HG02870 (cell line): ENCODE data around the gene HAS3.
"Not testable (repeated sequence)": the region's sequence is repeated elsewhere in the genome, so short reads cannot be mapped to it uniquely, and the experiment has no call there.

Experiments used
- ATAC-seq: cut with Tn5 transposase; IDR thresholded peaks from one replicate; pipeline ENCODE4 v1.9.1; 2021; ENCODE audit warnings: mild to moderate bottlenecking, moderate library complexity; ENCODE audit not compliant: unreplicated experiment

Gene HAS3

GRCh38 chr16:69115837-69116236, 10.4 kb downstream of the HAS3 start:
- no peak for ATAC-seq

DNA sequence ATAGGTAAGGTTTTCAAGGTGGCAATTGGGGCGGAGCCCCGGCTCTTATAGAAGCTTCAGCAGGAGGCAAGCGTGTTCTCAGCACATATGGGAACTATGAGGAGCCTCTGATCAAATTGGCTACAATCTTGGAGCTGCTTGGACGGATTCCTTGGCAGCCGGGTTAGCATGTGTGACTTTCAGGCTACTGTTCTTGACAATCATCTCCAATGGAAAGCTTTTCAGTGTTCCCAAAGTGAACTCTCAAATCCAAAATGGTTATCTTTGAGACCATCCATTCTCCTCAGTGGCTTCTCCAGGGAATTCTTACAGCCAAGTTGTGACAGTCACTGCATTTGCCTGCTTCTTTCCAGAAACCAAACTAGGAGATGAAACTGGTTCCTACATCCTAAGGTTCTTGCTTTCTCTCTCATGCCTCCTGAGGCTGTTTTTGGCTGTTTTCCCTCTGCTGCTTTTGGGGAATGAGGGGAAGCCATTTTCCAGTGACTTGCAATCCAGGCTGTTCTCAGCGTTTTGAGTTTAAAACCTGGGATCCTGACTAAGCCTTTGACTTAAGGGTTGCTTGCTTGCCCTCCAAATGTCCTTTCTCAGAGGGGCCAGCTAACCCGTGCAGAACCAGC, 10.9 kb downstream of the HAS3 start:
- no peak for ATAC-seq

DNA sequence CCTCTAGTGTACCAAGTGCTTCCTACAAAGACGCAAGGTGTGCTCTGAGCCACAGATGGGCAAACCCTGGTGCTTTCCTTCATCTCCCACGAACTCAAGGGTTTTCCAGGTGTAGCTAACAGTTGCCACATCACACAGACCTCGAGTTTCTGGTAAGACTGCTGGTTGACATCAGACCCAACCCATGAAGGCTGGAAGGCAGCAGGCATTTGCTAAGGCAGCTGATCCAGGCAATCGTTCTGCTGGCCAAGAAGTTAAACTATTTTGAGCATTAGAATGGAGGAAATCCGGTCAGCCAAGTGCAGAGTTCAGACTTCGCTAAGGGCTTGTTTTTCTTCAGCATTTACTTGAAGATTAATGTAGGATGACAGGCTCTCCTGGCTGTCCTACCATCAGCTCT, 11.5 kb downstream of the HAS3 start:
- no peak for ATAC-seq

DNA sequence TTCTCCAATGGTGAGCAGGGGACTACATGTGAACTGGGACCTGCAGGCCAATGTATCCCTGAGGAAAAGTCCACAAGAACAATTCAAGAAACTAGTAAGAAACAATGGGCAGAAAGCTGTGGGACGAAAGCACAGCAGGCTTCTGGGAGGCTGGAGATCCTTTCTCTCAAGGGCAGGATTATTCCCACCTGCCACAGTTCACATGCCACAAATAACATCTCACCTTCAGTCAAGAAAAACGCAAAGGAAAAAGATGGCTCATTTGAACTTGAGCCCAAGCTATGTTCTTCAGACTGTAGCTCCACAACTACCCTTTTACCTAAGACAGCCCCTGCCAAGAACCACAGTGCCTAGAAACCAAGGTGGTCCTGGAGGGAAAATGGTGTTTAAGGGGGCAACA, 13.0 kb downstream of the HAS3 start:
- ATAC-seq, result no peak

GRCh38 chr16:69118994-69119393, 13.5 kb downstream of the HAS3 start:
- no peak for ATAC-seq

- ATAC-seq, result no peak
Measured at GRCh38 chr16:69119536-69119935, 14.1 kb downstream of the HAS3 start.

DNA sequence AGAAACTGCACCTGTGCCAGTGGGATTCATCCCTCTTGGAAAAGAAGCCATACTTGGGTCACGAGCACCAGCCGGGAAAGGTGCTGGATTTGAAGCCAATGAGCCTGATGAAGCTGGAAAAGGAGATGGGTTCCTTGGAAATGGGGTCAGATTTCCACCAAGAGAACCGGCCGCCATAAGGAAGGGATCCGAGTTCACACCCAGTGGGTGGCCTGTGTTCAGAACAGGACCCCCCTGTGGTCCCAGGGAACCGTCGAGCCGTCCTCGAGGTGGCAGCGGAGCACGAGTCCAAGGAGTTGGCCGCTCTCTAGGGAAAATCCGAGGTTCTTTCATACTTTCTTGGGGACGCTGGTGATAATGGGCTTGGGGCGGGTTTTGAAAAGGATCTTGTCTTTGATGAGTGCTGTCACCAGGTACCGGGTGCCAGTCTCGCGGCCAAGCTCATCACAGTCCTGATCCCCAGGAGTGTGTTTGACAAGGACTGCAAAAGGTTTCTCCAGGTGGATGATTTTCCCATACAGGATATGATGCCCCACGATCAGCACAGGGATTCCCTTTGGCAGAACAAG, 14.7 kb downstream of the HAS3 start:
- ATAC-seq, result no peak

DNA sequence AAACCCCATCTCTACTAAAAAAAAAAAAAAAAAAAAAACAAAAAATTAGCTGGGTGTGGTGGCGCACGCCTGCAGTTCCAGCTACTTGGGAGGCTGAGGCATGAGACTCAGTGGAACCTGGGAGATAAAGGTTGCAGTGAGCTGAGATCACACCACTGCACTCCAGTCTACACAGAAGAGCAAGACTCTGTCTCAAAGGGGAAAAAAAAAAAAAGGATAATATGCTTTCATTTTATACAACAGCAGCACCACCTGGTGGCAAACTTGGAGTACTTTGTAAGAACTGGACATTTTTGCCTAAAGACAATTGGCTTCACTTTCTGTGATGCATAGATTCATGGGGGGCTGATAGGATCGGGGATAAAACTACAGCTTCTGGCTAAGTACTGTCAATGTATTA, 18.5 kb downstream of the HAS3 start:
- no peak for ATAC-seq

DNA sequence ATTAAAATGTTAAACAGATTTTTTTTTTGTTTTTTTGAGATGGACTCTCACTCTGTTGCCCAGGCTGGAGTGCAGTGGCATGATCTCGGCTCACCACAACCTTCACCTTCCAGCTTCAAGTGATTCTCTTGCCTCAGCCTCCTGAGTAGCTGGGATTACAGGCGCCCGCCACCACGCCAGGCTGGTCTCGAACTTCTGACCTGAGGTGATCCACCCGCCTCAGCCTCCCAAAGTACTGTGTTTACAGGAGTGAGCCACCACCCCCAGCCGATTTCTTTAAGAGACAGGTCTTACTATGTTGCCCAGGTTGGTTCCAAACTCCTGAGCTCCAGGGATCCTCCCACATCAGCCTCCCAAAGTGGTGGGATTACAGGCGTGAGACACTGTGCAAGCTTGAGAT, 19.0 kb downstream of the HAS3 start:
- ATAC-seq, result not testable (repeated sequence)

- not testable (repeated sequence) for ATAC-seq
Measured at GRCh38 chr16:69124961-69125360, 19.5 kb downstream of the HAS3 start.

GRCh38 chr16:69126221-69126620, 20.8 kb downstream of the HAS3 start:
- ATAC-seq, result no peak

- ATAC-seq, result not testable (repeated sequence)
Measured at GRCh38 chr16:69126801-69127200, 21.3 kb downstream of the HAS3 start.

DNA sequence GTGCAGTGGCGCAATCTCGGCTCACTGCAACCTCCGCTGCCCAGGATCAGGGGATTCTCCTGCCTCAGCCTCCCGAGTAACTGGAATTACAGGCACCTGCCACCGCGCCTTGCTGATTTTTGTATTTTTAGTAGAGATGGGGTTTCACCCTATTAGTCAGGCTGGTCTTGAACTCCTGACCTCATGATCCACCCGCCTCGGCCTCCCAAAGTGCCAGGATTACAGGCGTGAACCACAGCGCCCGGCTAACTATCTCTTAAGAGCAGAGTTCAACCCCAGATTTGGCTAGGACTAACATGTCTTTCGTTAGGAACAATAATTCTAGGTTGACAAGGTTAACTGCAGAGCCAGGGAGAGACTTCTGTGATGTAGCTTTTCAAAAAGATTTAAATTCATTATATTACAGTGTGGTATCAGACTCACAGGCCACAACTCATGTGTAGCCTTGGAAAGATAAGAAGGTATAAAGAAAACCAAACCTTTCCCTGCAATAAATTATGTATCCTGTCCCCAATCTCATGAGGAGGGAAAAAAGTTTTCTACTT, 22.6 kb downstream of the HAS3 start:
- no peak for ATAC-seq

- ATAC-seq, result no peak
Measured at GRCh38 chr16:69130461-69130860, 25.0 kb downstream of the HAS3 start.

DNA sequence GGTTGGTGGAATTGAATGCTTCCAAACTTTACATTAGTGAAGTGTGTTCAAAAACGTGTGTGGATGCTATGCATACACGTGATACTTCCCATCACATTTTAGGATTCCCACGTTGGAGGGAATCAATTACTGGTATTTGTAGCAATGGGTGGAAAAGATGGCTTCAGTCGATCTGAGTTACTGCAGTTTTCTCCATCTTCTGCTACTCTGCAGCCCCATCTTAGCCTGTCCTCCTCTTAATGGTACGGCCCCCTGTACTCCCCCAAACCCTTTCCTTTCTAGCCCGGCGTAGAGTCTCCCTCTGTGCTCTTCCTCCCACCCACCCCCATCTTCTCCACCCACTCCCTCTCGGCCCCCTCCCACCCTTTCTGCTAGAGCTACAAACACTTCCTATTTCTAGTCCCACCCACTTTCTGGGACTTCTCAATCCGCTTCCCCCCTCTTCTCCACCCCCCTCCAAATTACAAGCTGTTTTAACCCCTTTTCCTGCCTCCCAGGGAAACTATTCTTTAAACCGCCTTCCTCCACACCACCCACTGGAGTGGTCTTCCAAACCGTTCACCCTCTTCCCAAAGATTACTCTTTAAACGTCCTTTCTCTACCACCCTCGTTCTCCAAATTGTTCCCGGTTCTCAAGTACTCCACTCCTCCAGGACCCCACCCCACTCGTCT, 25.9 kb downstream of the HAS3 start:
- ATAC-seq, result no peak

- peak; percentile 30 for ATAC-seq
Measured at GRCh38 chr16:69131839-69132423, 26.5 kb downstream of the HAS3 start.

DNA sequence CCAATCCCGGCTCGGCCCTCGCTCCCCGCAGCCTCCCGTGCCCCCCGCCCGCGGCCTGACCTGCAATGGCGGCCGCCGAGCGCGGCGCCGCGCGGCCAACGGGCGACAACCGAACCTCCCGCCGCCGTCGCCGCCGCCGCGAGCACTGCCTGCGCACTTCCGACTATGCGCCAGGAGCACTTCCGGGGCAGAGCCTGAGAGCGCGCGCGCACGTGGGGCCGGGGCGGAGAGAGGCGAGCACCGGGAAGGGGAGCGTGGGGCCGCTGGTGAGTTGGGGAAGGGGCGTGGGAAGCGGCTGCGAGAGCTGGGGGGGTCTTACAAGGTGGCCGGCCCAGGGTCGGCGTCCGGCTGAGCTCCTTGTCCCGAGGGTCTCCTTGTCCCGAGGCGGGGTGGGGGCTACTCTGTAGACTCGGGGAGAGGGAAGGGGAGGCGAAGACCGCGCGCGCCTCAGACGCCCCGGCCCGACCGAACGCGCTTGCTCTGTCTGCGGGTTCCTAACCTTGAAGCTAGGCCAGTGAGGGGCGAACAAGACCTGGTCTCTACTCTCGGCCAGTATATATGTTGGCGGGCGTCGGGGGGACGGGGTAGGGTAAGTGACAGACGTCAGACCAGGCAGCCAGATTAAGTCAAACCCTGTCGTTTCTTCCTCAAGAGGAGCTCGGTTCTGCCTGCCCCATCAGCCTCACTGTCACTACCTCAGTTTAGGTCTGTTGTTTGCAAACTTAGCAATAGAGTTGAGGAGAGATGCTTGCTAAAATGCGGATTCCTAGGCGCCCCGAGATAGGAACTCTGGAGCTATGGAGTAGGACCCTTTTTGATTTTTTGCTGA, 27.2 kb downstream of the HAS3 start, which contains the start of the genes CHTF8 and UTP4:
Gene CHTF8 (minus strand): TSS at position 165 of the 829 bp plus-strand sequence. CDS start 11,130 bp downstream, outside the sequence.
Gene UTP4 (plus strand): TSS at position 226 of the 829 bp plus-strand sequence. CDS start 811 bp downstream, outside the sequence.
- peak; percentile 75 for ATAC-seq

GRCh38 chr16:69133373-69133954, 28.0 kb downstream of the HAS3 start:
- ATAC-seq, result no peak

GRCh38 chr16:69138608-69139007, 33.2 kb downstream of the HAS3 start:
- ATAC-seq, result no peak

GRCh38 chr16:69139464-69139863, 34.0 kb downstream of the HAS3 start:
- not testable (repeated sequence) for ATAC-seq
